CD4-positive, alpha-beta T cell treated with Interleukin-4 for 1 hour (primary cell): Measurements from ENCODE around the gene PIBF1.
"Not testable (repeated sequence)": the region's sequence is repeated elsewhere in the genome, so short reads cannot be mapped to it uniquely, and the experiment has no call there.

ENCODE experiments used
- DNase-seq, 2 donors: peaks; one replicate each; pipeline ENCODE4 v3.0.0-alpha.2; 2020 to 2022

The PIBF1 gene

GRCh38 chr13:73035660-73036059 lies 253.7 kb downstream of the PIBF1 start:
- no peak for DNase-seq

- no peak for DNase-seq
Observed at GRCh38 chr13:73036566-73036965, 254.6 kb downstream of the PIBF1 start.

GRCh38 chr13:73038064-73038463 lies 256.1 kb downstream of the PIBF1 start:
- DNase-seq: no peak

GRCh38 chr13:73039201-73040108 lies 257.5 kb downstream of the PIBF1 start:
- no peak for DNase-seq

GRCh38 chr13:73040484-73040883 lies 258.6 kb downstream of the PIBF1 start:
- DNase-seq: no peak

- DNase-seq: no peak
Observed at GRCh38 chr13:73040968-73041596, 259.1 kb downstream of the PIBF1 start.

GRCh38 chr13:73045031-73045430 lies 263.1 kb downstream of the PIBF1 start:
- no peak for DNase-seq

GRCh38 chr13:73048615-73049014 lies 266.7 kb downstream of the PIBF1 start:
- not testable (repeated sequence) for DNase-seq

- no peak for DNase-seq
Observed at GRCh38 chr13:73054712-73055111, 272.8 kb downstream of the PIBF1 start.

- DNase-seq: no peak
Observed at GRCh38 chr13:73055813-73056564, 274.1 kb downstream of the PIBF1 start.

- no peak for DNase-seq
Observed at GRCh38 chr13:73056565-73056962, 274.6 kb downstream of the PIBF1 start.

- DNase-seq: no peak
Observed at GRCh38 chr13:73057284-73058063, 275.5 kb downstream of the PIBF1 start.

- DNase-seq: no peak
Observed at GRCh38 chr13:73058064-73058313, 276.1 kb downstream of the PIBF1 start.

- no peak for DNase-seq
Observed at GRCh38 chr13:73058432-73058735, 276.5 kb downstream of the PIBF1 start.

- peak; percentile 92 to 95 for DNase-seq
Observed at GRCh38 chr13:73058736-73059459, 277.0 kb downstream of the PIBF1 start, which contains the start of gene KLF5. Gene KLF5 (plus strand): TSS chr13:73059005. CDS start chr13:73059328, 323 bp downstream.

GRCh38 chr13:73059460-73060250 lies 277.7 kb downstream of the PIBF1 start:
- DNase-seq: peak in 1 of 2 donors; percentile 48

GRCh38 chr13:73060251-73061160 lies 278.6 kb downstream of the PIBF1 start:
- DNase-seq: no peak

GRCh38 chr13:73061473-73061872 lies 279.5 kb downstream of the PIBF1 start:
- no peak for DNase-seq

GRCh38 chr13:73061876-73062275 lies 279.9 kb downstream of the PIBF1 start:
- DNase-seq: no peak

GRCh38 chr13:73062468-73062867 lies 280.5 kb downstream of the PIBF1 start:
- no peak for DNase-seq
